Measurements from ENCODE around the gene DPP10. TPM values are rescaled to one million over a fixed set of nuclear protein-coding genes. Genes with fewer than 3 reads are reported as not detected.

DPP10 gene
- total and polyA plus RNA-seq, 9 donors = 0.12 to 5.9 (median 0.64) TPM; not detected in 3

DNA sequence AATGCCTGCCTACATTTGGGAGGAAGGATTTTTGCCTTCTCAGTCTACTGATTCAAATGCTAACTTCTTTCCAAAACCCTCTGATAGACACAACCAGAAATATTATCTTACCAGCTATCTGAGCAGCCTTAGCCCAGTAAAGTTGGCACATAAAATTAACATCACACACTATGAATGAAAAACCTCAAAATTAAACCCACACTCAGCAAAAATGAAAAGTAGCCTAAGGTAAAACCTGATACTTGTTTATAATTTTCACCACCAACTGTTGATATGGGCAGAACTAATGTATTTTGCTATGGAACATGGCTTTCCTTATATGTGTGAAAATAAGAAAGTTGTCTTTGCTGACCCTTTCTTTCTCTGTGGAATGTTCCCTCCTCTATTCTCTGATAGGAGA is 226.0 kb downstream of the DPP10 start:
- H3K27me3 ChIP-seq = no peaks in the 10 kb centered on the region
- no peak for DNase-seq
- no peak for TF ChIP-seq EP300 (IDR thresholded peaks at IDR 0.05)
- TF ChIP-seq, protein P1, sequence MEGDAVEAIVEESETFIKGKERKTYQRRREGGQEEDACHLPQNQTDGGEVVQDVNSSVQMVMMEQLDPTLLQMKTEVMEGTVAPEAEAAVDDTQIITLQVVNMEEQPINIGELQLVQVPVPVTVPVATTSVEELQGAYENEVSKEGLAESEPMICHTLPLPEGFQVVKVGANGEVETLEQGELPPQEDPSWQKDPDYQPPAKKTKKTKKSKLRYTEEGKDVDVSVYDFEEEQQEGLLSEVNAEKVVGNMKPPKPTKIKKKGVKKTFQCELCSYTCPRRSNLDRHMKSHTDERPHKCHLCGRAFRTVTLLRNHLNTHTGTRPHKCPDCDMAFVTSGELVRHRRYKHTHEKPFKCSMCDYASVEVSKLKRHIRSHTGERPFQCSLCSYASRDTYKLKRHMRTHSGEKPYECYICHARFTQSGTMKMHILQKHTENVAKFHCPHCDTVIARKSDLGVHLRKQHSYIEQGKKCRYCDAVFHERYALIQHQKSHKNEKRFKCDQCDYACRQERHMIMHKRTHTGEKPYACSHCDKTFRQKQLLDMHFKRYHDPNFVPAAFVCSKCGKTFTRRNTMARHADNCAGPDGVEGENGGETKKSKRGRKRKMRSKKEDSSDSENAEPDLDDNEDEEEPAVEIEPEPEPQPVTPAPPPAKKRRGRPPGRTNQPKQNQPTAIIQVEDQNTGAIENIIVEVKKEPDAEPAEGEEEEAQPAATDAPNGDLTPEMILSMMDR (IDR thresholded peaks at IDR 0.05) = no peak
- no peak for TF ChIP-seq POLR2A (IDR thresholded peaks at IDR 0.05)
- no peaks in the 10 kb centered on the region for H3K36me3 ChIP-seq
- H3K9me3 ChIP-seq = no peaks in the 10 kb centered on the region
- intact Hi-C loops (cut with DNase I) = no loop called here
- H3K4me3 ChIP-seq = no peak overlapping the region
- H3K27ac ChIP-seq = no peak overlapping the region
- no peaks in the 10 kb centered on the region for H3K4me1 ChIP-seq (ENCODE audit: insufficient read depth)

DNA sequence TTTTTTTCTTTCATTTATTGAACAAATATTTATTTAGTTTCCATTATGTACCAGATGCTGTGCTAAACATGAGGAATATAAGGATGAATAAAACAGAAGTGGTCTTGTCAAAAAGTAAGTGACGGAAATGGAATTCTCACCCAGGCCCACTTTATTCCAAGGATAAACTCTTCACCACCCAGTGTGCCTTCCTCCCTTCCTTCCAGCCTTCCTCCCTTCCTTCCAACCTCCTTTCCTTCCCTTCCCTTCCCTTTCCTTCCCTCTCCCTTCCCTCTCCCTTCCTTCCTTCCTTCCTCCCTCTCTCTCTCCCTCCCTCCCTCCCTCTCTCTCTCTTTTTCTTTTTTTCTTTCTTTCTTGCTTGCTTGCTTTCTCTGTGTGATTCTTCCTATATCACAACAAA is 240.8 kb downstream of the DPP10 start:
- Histone ChIP-seq H3K36me3 (no peaks in the 10 kb centered on the region), H3K9me3 (no peaks in the 10 kb centered on the region), H3K27ac (no peak overlapping the region), H3K27me3 (no peaks in the 10 kb centered on the region), H3K4me3 (no peak overlapping the region), H3K4me1 (ENCODE audit: insufficient read depth) (no peaks in the 10 kb centered on the region)
- intact Hi-C loops (cut with DNase I) = no loop called here
- TF ChIP-seq EP300 (IDR thresholded peaks at IDR 0.05) (no peak), POLR2A (IDR thresholded peaks at IDR 0.05) (no peak)
- 92 to 98% (median 93%) methylated on average over 1 of the region's 1 CpG for WGBS, 3 donors
- DNase-seq = no peak

DNA sequence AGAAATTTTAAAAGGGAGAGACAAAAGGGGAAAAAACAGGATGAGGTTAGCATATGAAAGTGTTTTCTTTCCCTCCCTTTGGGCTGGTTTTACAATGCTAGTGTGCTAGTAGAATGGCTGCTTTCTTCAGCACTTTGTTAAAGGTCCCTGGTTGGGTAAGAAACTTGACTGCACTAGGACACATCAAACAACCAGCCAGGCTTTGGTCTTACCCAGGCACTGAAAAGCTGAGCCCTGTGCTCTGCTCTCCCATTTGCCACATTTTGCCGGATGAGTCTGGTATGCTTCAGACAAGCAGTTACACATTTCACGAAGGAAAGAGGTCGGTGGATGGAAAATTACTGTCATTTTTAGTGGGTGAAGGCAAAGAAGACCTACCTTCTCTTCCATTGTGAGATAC is 242.0 kb downstream of the DPP10 start:
- DNase-seq = no peak
- no peak for TF ChIP-seq POLR2A (IDR thresholded peaks at IDR 0.05)
- no peak overlapping the region for H3K4me3 ChIP-seq
- no peaks in the 10 kb centered on the region for H3K27me3 ChIP-seq
- H3K9me3 ChIP-seq = no peaks in the 10 kb centered on the region
- 54 to 67% (median 62%) methylated on average over 3 of the region's 3 CpGs for WGBS, 3 donors
- no peaks in the 10 kb centered on the region for H3K4me1 ChIP-seq (ENCODE audit: insufficient read depth)
- intact Hi-C loops (cut with DNase I) = no loop called here
- no peak overlapping the region for H3K27ac ChIP-seq
- H3K36me3 ChIP-seq = no peaks in the 10 kb centered on the region

DNA sequence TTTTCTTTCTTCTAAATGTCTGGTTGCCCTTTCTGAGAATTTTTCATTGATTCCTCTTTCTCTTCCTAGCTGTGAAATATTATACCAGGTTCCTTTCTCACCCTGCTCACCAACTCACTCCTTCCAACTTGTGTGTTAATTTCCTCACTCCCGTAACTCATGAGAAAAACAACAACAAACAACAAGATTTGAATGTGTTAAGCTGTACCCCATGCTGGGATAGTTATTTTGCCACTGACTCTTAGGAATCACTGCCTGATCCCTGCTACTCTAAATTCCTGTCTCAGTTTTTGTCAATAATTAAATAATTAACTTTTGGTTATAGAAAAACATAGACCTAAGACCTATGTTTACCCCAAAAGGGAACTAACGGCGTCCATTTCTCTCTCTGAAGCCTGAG is 242.7 kb downstream of the DPP10 start:
- no peak overlapping the region for H3K27ac ChIP-seq
- WGBS, 3 donors = 57 to 70% (median 63%) methylated on average over 3 of the region's 3 CpGs
- intact Hi-C loops (cut with DNase I) = no loop called here

DNA sequence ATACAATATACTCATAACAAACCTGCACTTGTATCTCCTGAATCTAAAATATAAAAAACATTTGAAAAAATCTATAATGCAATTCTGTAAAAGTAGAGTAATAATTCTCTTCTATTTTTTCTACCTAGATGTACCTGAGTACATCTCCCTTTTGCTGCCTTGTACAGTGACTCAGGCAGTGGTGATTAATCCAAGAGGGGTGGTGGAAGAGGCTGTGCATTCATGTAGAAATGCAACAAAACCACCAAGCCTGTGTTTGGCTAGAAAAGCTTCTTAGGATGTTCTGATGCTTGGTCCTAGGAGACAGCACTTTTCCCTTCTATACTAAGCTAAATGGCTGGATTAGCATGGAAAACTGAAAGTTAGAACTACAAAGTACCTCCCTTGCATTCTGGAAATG is 245.8 kb downstream of the DPP10 start:
- DNase-seq = no peak
- Histone ChIP-seq H3K36me3 (no peaks in the 10 kb centered on the region), H3K27ac (no peak overlapping the region), H3K9me3 (no peaks in the 10 kb centered on the region), H3K4me3 (no peak overlapping the region), H3K27me3 (no peaks in the 10 kb centered on the region), H3K4me1 (ENCODE audit: insufficient read depth) (no peaks in the 10 kb centered on the region)
- intact Hi-C loops (cut with DNase I) = no loop called here
- TF ChIP-seq EP300 (IDR thresholded peaks at IDR 0.05) = no peak
- TF ChIP-seq, protein P1 (IDR thresholded peaks at IDR 0.05) = no peak
- no peak for TF ChIP-seq POLR2A (IDR thresholded peaks at IDR 0.05)

More for the DNA sequence above, 242.7 kb downstream of the DPP10 start:
- no peak for DNase-seq
- Histone ChIP-seq H3K4me1 (ENCODE audit: insufficient read depth) (no peaks in the 10 kb centered on the region), H3K27me3 (no peaks in the 10 kb centered on the region), H3K4me3 (no peak overlapping the region), H3K9me3 (no peaks in the 10 kb centered on the region), H3K36me3 (no peaks in the 10 kb centered on the region)
- TF ChIP-seq, protein P1 (IDR thresholded peaks at IDR 0.05) = no peak
- TF ChIP-seq POLR2A (IDR thresholded peaks at IDR 0.05) (no peak), EP300 (IDR thresholded peaks at IDR 0.05) (no peak)

DNA sequence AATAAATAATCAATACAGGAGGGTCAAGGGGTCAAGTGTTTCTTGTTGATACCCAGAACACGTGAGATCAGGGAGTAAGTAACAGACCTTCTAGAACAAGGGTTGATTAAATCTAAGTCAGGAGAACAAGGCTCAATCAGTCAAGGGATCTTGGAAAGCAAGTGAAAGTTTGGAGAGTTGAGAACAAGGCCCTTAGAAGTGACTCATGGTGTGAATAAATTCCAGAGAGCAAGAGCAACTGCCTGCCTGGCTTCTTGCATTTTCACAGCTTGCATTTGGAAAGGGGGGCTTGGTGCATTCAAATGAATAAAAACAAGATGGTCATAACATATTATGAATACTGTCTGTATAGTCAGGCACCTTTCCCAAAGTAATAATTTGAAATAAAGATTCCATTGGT is 256.1 kb downstream of the DPP10 start:
- TF ChIP-seq POLR2A (IDR thresholded peaks at IDR 0.05) = no peak
- TF ChIP-seq EP300 (IDR thresholded peaks at IDR 0.05) = no peak
- TF ChIP-seq, protein P1 (IDR thresholded peaks at IDR 0.05) = no peak
- Histone ChIP-seq H3K9me3 (no peaks in the 10 kb centered on the region), H3K4me1 (ENCODE audit: insufficient read depth) (no peaks in the 10 kb centered on the region), H3K4me3 (no peak overlapping the region), H3K27me3 (no peaks in the 10 kb centered on the region), H3K36me3 (no peaks in the 10 kb centered on the region), H3K27ac (no peak overlapping the region)
- 32 to 45% (median 43%) methylated on average over 1 of the region's 1 CpG for WGBS, 3 donors
- DNase-seq = no peak
- intact Hi-C loops (cut with DNase I) = no loop called here
